OCI-LY1 (cell line): ENCODE data around the gene LEMD3.

Experiments
- H2AFZ ChIP-seq: fragments of 200-600 bp; sonication (generic), shearing (Covaris generic); 2 replicates; pipeline ENCODE4 v1.6.0; 2014; ENCODE audit warnings: antibody characterized with exemption, mild to moderate bottlenecking, low read length
- H3F3A ChIP-seq: fragments of 200-600 bp; sonication (generic), shearing (Covaris generic); 2 replicates; pipeline ENCODE4 v1.6.0; 2014; ENCODE audit warnings: mild to moderate bottlenecking, antibody characterized with exemption, low read length, moderate library complexity; ENCODE audit not compliant: insufficient read depth
- H3K27ac ChIP-seq: fragments of 200-600 bp; sonication (generic); 2 replicates; pipeline ENCODE4 v1.5.1; 2014; ENCODE audit warnings: low read length, mixed run types, mild to moderate bottlenecking, low read depth; ENCODE audit not compliant: poor library complexity, severe bottlenecking
- H3K27me3 ChIP-seq: fragments of 200-600 bp; sonication (generic); 2 replicates; pipeline ENCODE4 v1.6.0; 2014; ENCODE audit warnings: antibody characterized with exemption, mild to moderate bottlenecking, low read length, moderate library complexity; ENCODE audit not compliant: insufficient read depth
- H3K36me3 ChIP-seq: fragments of 200-600 bp; sonication (generic); 2 replicates; pipeline ENCODE4 v1.6.1; 2014; ENCODE audit warnings: mild to moderate bottlenecking, antibody characterized with exemption, low read length, moderate library complexity, mixed read lengths; ENCODE audit not compliant: insufficient read depth
- H3K4me1 ChIP-seq: fragments of 200-600 bp; sonication (generic); 2 replicates; pipeline ENCODE4 v1.5.1; 2014; ENCODE audit warnings: mild to moderate bottlenecking, low read length, moderate library complexity; ENCODE audit not compliant: insufficient read depth, severe bottlenecking
- H3K4me2 ChIP-seq: fragments of 200-600 bp; sonication (generic), shearing (Covaris generic); 2 replicates; pipeline ENCODE4 v1.6.1; 2014; ENCODE audit warnings: low read length
- H3K4me3 ChIP-seq: fragments of 200-600 bp; sonication (generic); 2 replicates; pipeline ENCODE4 v1.5.1; 2014; ENCODE audit warnings: low read length, low read depth, mild to moderate bottlenecking, mixed read lengths; ENCODE audit not compliant: poor library complexity, severe bottlenecking
- H3K79me2 ChIP-seq: fragments of 200-600 bp; shearing (Covaris generic); 2 replicates; pipeline ENCODE4 v1.6.1; 2016; ENCODE audit warnings: mixed run types, low read length, mixed read lengths; ENCODE audit not compliant: insufficient read depth
- H3K9ac ChIP-seq: fragments of 200-600 bp; sonication (generic), shearing (Covaris generic); 2 replicates; pipeline ENCODE4 v1.6.1; 2014; ENCODE audit warnings: mild to moderate bottlenecking, low read length, mixed read lengths
- H3K9me2 ChIP-seq: fragments of 200-600 bp; sonication (generic), shearing (Covaris generic); 2 replicates; pipeline ENCODE4 v1.6.1; 2014; ENCODE audit warnings: low read depth, mild to moderate bottlenecking, low read length, mixed read lengths
- H3K9me3 ChIP-seq: fragments of 200-600 bp; shearing (Covaris generic); 2 replicates; pipeline ENCODE4 v1.6.1; 2014; ENCODE audit warnings: low read length, mixed read lengths
- H4K20me1 ChIP-seq: fragments of 200-600 bp; sonication (generic), shearing (Covaris generic); 2 replicates; pipeline ENCODE4 v1.6.0; 2016; ENCODE audit warnings: mild to moderate bottlenecking, low read length; ENCODE audit not compliant: insufficient read depth
- CTCF ChIP-seq: fragments of 200-600 bp; sonication (generic), shearing (Covaris generic); IDR thresholded peaks from 2 replicates; pipeline ENCODE4 v1.5.1; 2017; ENCODE audit warnings: mild to moderate bottlenecking, antibody characterized with exemption, low read length, moderate library complexity, mixed read lengths
- EZH2 ChIP-seq: fragments of 200-600 bp; sonication (generic), shearing (Covaris generic); IDR thresholded peaks from 2 replicates; pipeline ENCODE4 v1.8.0; 2017; ENCODE audit warnings: borderline replicate concordance, mixed run types, mild to moderate bottlenecking, antibody characterized with exemption, low read length, moderate library complexity, mixed read lengths

LEMD3 gene

GRCh38 chr12:65175385-65175784 is 6.0 kb downstream of the LEMD3 start:
- H3K4me3 ChIP-seq, result no peak overlapping the region
- no peak overlapping the region for H2AFZ ChIP-seq
- peaks cover 55% of the 10 kb centered on the region for H3K36me3 ChIP-seq
- H3K4me1 ChIP-seq, result peaks cover 44% of the 10 kb centered on the region
- no peaks in the 10 kb centered on the region for H4K20me1 ChIP-seq
- no peak overlapping the region for H3K27ac ChIP-seq
- peaks cover 88% of the 10 kb centered on the region for H3K79me2 ChIP-seq
- H3K9me3 ChIP-seq, result no peaks in the 10 kb centered on the region
- no peaks in the 10 kb centered on the region for H3F3A ChIP-seq
- TF ChIP-seq CTCF (no peak), EZH2 (no peak)
- no peak overlapping the region for H3K9ac ChIP-seq
- H3K27me3 ChIP-seq, result no peaks in the 10 kb centered on the region
- no peaks in the 10 kb centered on the region for H3K9me2 ChIP-seq
- H3K4me2 ChIP-seq, result no peak overlapping the region; the same call in 1 of the 2 replicates

DNA sequence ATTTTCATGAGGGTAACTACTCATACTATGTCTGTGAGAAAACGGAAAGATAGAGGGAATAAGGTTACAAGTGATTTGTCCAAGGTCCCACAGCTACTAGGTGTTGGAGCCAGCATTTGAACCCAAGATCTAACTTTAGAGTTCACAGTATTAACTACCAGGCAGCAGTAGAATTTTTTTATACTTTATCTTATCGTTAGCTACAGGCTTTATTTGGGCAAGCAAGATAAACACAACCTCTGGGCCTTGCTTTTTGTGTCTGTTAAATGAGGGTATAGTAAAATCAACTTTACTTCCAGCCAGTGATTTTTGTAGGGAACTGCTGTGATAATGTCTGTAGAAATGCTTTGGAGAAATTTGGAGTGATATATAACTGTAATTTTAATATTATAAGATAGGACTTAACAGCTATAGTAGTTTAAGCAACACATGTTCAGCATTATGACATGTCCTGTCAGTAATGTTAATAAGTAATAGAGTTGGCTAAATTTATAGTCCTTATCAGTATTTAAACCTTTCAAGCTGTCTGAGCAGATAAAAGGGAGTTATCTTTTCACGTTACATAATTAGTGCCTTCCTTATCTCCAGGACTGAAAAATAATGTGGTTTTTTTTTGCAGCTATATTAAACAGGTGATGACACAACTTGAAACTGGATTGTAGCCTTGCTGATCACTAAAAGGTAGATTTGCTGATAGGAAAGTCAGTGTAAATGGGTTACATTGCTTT is 12.8 kb downstream of the LEMD3 start:
- no peak for TF ChIP-seq CTCF
- TF ChIP-seq EZH2, result no peak
- Histone ChIP-seq H4K20me1 (no peaks in the 10 kb centered on the region), H3K4me3 (no peak overlapping the region), H3K79me2 (peaks cover 72% of the 10 kb centered on the region), H3K27ac (no peak overlapping the region), H3K9me3 (no peaks in the 10 kb centered on the region), H3K36me3 (peaks cover 36% of the 10 kb centered on the region), H3K9me2 (no peaks in the 10 kb centered on the region), H3K4me1 (peaks cover 6% of the 10 kb centered on the region), H3K27me3 (no peaks in the 10 kb centered on the region), H3K4me2 (no peak overlapping the region), H3F3A (no peaks in the 10 kb centered on the region), H3K9ac (no peak overlapping the region), H2AFZ (no peak overlapping the region)

DNA sequence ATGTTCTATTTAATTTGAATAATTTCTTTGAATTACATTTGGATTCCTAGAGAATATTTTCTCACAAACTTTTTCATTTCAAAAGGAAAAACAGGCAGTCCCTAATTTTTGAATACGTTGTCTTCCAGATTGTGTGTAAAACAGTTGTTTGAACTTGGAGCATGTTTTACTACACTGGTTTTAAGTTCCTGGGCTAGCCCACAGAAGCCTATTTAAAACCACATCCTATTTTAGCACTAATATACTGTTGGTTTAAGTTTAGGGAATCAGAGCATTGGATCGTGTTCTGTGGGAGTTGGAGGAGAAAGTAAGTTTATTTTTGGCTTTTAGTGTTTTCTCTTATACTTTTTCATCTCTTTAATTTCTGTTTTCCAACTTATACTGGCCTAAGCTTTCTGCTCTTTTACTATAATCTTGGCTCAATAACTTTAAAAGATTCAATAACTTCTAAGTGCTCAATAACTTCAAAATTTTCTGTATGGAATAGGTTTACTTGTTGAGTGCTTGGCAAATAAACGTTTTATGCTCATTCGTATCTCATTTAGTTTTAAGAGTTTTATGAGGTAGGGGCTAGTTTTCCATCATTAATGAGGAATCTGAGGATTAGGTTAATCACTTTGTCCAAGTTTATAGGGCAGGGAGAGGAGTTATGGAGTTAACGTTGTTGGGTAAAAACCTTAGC is 14.9 kb downstream of the LEMD3 start:
- Histone ChIP-seq H2AFZ (no peak overlapping the region), H3K4me2 (no peak overlapping the region), H3F3A (no peaks in the 10 kb centered on the region), H3K9me3 (no peaks in the 10 kb centered on the region), H3K4me3 (no peak overlapping the region), H3K4me1 (peaks cover 27% of the 10 kb centered on the region), H3K79me2 (peaks cover 56% of the 10 kb centered on the region), H3K9me2 (no peaks in the 10 kb centered on the region), H3K27me3 (no peaks in the 10 kb centered on the region), H3K27ac (no peak overlapping the region), H3K9ac (no peak overlapping the region), H3K36me3 (peaks cover 20% of the 10 kb centered on the region; the same call in 1 of the 2 replicates), H4K20me1 (no peaks in the 10 kb centered on the region)
- no peak for TF ChIP-seq EZH2
- TF ChIP-seq CTCF, result no peak
